Uterus (tissue), 2 donors: Measurements from ENCODE around the gene OR4D9.

Experiments
- POLR2A ChIP-seq, 2 donors: fragments of 450-650 bp; IDR thresholded peaks; one replicate each; pipeline ENCODE4 v1.6.1; 2016; ENCODE audit warnings: antibody characterized with exemption in 2 of 2, mild to moderate bottlenecking in 1 of 2, moderate library complexity in 1 of 2
- TF ChIP-seq, protein P1 (sequence below), 4 experiments: fragments of 200-600 bp in 2 of 4; fragments of 450-650 bp in 2 of 4; sonication (generic) in 2 of 4; IDR thresholded peaks; one replicate each; pipeline ENCODE4 v1.5.1; 2016 to 2019; ENCODE audit warnings: antibody characterized with exemption in 4 of 4, mild to moderate bottlenecking in 2 of 4, moderate library complexity in 1 of 4

DNA sequence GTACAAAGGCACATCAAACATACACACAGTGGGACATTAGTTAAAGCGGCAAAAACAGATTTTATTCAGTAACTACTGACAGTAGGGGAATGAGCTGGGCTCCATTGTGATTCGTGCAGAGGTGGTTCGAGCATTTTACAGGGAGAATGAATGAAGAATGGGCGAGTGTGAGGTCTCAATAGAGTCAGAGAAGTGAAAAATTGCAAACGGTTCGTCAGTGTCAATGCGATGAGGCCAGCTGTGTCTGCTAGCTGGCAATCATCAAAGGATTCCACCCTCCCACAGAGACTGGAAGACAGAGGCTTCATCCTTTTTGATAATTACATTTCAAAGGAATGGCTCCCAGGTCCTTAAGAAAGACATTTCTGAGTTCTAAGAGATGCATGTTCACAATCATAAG lies 17.4 kb downstream of the OR4D9 start:
- TF ChIP-seq, protein P1, sequence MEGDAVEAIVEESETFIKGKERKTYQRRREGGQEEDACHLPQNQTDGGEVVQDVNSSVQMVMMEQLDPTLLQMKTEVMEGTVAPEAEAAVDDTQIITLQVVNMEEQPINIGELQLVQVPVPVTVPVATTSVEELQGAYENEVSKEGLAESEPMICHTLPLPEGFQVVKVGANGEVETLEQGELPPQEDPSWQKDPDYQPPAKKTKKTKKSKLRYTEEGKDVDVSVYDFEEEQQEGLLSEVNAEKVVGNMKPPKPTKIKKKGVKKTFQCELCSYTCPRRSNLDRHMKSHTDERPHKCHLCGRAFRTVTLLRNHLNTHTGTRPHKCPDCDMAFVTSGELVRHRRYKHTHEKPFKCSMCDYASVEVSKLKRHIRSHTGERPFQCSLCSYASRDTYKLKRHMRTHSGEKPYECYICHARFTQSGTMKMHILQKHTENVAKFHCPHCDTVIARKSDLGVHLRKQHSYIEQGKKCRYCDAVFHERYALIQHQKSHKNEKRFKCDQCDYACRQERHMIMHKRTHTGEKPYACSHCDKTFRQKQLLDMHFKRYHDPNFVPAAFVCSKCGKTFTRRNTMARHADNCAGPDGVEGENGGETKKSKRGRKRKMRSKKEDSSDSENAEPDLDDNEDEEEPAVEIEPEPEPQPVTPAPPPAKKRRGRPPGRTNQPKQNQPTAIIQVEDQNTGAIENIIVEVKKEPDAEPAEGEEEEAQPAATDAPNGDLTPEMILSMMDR (IDR thresholded peaks at IDR 0.05) = no peak
- no peak for TF ChIP-seq POLR2A (IDR thresholded peaks at IDR 0.05)
